ENCODE measurements around the gene RPUSD1.

Gene RPUSD1

DNA sequence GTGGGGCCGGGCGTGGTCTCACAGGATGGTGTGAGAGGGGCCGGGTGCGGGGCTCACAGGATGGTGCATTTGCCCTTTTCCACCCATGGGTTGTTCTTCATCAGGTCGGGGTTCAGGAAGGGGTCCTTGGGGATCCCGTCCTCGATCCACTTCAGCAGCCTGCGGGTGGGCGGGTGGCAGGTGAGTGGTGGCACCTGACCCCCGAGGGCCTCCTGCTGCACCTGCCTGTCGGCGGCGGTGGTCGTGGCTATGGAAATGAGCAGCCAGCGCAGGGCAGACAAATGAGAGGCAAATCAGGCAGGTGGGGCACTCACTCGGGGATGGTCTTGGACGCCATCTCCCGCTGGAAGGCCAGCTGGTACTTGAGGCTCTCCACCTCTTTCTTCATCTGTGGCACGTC, 10.5 kb upstream of the RPUSD1 start:
- DNase-seq (ENCODE audit: low read depth): no peak

DNA sequence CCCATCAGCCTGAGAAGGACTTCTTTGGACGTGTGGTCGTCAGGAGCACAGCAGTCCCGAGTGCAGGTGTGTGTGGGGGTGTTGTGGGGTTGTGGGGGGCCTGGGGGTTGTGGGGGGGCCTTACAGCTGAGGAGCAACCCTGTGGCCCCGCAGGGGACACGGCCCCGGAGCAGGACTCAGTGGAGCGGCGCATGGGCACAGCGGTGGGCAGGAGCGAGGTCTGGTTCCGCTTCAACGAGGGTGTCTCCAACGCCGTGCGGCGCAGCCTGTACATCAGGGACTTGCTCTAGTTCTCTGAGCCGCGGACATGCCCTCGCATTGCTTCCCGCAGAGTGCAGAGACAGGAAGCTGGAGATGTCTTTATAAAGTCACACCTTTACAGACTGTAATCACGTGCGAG, 9.5 kb upstream of the RPUSD1 start:
- DNase-seq (ENCODE audit: low read depth): no peak

GRCh38 chr16:797120-797420, 8.9 kb upstream of the RPUSD1 start:
- DNase-seq (ENCODE audit: low read depth): no peak

GRCh38 chr16:796296-797119, 8.3 kb upstream of the RPUSD1 start:
- no peak for DNase-seq (ENCODE audit: low read depth)

DNA sequence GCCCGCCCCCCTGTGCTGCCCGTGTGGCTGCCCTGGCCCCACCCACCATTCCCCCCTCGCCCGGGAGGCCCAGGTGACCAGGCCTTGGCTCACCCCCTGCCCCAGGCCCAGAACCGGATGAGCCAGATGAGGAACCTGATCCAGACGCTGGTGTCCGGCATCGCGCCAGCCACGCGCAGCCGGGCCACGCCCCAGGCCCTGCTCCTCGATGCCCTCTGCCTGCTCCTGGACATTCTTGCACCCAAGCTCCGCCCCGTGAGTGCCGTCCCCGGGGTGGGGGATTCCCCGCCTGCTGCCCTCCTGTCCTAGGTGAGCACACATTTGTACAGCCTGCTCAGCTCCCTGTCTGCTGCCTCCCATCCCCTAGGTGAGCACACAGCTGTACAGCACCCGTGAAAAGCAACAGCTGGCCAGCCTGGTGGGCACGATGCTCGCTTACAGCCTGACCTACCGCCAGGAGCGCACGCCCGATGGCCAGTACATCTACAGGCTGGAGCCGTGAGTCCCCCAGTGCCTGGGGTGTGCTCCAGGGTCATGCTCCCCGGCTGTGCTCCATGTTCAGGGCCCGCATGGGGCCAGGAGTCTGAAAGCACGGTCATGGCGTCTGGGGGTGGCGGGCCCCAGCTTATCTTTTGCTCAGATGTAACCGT, 7.5 kb upstream of the RPUSD1 start:
- no peak for DNase-seq (ENCODE audit: low read depth)

- no peak for DNase-seq (ENCODE audit: low read depth)
Observed at GRCh38 chr16:794853-795466, 6.8 kb upstream of the RPUSD1 start.

DNA sequence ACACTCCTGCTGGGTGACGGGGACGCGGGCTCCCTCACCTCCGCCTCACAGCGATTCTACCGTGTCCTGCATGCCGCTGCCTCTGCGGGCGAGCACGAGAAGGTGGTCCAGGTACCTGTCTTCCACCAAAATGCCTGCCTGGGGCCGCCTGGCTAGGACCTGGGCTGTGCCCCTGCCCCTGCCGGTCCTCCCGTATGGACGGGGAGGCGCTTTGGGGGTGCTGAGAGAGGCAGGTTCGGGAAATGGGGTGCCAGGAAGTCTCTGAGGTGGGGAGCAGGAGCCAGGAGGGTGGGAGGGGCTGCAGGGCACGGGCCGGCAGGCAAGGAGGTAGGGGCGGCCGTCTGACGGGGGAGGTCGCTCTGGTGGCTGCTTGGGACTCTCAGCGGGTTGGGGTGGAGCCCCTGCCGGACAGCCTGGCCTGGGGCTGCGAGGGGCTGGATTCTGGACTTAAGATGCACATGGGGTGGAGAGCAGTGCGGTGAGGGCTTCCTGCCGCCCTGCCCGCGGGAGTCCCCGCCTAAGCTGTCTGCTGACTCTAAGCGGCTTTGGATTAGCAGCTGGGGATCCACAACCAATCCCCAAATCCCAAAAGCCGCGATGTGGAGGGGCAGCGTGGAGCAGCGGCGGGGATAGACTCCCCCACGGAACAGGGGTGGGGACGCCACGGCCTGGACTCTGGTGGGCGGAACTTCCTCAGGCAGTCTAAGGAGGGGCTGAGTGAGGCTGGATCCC, 6.1 kb upstream of the RPUSD1 start:
- no peak for DNase-seq (ENCODE audit: low read depth)

DNA sequence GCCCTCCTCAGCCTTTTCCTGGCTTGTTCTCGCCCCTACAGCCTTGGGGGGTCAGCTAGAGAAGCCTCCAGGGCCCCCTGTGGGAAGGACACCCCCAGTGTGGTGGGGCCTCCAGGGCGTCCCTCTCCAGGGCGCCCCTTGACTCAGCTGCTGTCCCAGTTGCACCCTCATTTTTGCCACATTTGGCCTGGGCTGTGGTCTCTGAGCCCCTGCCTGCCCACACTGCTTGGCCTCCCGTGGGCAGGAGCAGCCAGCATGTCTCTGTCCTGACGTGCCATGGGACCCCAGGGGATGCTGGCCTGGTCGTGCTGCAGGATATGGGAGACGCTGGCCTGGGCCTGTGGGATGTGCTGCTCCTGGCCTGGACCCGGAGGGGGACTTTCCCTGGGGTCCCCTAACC, 5.2 kb upstream of the RPUSD1 start:
- no peak for DNase-seq (ENCODE audit: low read depth)

DNA sequence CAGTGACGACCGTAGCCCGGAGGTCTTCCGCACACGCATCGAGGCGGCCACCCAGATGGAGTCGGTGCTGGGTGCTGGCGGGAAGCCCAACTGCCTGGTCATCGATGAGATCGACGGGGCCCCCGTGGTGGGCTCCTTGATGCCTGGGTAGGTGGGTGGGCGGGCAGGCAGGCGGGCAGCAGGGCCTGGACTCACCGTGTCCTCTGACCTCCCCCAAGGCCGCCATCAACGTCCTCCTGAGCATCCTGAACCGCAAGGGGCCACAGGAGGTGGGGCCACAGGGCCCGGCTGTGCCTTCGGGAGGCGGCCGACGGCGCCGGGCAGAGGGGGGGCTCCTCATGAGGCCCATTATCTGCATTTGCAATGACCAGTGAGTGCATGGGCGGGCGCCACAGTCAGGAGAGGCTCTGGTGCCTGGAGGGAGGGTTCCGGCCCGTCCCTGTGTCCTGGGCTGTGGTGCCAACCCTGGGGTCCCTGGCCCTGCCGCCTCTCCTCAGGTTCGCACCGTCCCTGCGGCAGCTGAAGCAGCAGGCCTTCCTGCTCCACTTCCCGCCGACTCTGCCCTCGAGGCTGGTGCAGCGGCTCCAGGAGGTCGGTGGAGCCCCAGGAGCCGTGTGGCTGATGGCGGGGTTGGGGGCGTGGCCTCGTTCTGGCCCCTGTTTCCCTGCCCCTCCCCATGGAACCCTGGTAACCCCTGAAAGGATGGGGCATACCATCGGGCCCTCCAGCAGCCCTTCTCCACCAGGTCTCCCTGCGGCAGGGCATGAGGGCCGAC, 4.2 kb upstream of the RPUSD1 start:
- DNase-seq (ENCODE audit: low read depth): no peak

DNA sequence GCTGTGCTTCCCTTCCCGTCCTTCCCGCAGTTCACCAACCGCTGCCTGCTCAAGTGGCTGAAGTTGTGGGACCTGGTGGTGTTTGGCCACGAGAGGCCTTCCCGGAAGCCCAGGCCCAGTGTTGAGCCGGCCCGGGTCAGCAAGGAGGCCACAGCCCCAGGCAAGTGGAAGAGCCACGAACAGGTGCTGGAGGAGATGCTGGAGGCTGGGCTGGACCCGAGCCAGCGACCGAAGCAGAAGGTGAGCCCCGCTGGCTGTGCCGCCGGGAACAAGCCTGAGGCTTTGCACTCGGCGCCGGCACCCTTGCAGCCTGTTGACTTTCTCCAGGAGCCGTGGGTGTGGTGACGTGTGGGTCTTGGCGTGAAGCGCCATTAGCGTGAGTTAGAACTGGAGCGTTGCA, 3.0 kb upstream of the RPUSD1 start:
- DNase-seq (ENCODE audit: low read depth): no peak

GRCh38 chr16:790086-790485, 1.9 kb upstream of the RPUSD1 start:
- no peak for DNase-seq (ENCODE audit: low read depth)

DNA sequence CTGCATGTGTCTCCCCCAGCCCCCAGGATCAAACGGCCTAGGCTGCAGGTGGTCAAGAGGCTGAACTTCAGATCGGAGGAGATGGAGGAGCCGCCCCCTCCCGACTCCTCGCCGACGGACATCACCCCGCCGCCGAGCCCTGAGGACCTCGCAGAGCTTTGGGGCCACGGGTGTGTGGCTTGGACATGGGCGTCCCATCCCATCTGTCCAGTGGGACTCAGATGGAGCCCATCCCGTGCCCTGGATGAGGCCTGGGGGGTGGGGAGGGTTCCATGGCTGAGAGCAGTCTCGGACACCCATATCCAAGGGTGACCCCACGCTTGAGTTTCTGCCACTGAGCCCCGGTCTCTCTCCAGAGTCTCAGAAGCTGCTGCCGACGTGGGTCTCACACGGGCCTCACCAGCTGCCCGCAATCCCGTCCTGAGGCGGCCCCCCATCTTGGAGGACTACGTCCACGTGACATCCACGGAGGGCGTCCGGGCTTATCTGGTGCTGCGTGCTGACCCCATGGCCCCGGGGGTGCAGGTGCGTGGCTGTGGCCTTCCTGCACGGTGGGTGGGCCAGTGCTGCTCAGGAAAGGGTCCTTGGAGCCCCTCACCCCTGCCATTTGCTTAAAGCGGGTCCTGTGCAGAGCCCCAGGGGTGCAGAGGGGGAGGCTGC, 1.1 kb upstream of the RPUSD1 start:
- DNase-seq (ENCODE audit: low read depth): no peak

DNA sequence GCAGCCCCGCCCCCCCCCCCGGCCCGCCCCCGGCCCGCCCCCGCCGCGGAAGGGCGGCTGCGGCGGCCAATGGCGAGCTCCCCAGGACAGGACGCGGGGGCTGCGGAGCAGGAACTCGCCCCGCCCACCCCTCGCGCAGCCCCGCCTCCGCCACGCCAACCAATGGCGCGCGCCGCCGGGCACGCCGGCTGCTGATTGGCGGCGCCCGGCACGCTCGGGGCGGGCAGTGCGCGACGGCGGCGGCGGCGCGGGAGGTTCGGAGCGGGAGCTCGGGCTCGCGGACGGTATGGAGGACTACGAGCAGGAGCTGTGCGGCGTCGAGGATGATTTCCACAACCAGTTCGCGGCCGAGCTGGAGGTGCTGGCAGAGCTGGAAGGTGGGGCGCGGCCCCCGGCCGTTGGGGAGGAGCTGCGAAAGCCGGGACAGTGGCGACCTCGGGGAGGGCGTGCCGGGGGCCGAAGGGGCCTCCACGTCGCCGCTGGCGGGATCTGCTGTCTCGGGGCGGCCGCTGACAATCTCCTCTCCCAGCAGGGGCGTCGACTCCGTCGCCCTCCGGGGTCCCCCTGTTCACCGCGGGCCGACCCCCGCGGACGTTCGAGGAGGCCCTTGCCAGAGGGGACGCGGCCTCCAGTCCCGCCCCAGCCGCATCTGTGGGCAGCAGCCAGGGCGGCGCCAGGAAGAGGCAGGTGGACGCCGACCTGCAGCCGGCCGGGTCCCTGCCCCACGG, 382 bp upstream of the RPUSD1 start, which contains the start of gene CHTF18:
Gene CHTF18, plus strand, starts transcription at position 222 of the 728 bp plus-strand sequence. Its CDS starts 65 bp downstream, at position 287.
- DNase-seq (ENCODE audit: low read depth): peak; percentile 84

DNA sequence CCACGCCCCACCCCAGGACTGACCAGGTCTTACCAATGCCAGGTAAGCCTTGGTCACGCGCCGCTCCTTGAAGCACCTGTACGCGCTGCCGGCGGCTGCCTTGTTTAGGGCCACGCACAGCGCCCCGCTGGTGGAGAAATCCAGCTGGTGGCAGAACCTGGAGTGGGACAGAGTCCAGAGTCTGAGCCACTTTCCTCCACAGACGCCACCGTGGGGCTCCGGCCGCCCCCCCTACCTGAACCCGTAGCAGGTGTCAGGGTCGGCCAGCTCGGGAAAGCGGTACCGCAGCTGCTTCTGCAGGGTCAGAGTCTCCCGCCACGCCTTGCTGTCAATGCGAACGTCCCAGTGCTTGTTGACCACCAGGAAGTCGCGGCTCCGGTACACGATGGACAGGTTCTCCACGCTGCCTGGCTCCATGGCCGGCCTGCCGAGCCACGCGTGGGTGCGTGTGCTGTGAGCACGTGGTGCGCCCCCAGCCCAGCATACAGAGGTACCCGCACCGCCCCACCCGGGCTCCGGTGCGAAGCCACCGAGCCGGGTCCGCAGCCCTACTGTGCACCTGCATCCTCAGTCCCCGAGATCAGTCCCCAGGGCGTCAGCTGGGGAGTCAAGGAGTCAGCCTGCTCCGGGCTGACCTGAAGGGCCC, 737 bp downstream of the RPUSD1 start:
- DNase-seq (ENCODE audit: low read depth): no peak

- peak; percentile 22 for DNase-seq (ENCODE audit: low read depth)
Observed at GRCh38 chr16:785563-786535, 2.3 kb downstream of the RPUSD1 start.

DNA sequence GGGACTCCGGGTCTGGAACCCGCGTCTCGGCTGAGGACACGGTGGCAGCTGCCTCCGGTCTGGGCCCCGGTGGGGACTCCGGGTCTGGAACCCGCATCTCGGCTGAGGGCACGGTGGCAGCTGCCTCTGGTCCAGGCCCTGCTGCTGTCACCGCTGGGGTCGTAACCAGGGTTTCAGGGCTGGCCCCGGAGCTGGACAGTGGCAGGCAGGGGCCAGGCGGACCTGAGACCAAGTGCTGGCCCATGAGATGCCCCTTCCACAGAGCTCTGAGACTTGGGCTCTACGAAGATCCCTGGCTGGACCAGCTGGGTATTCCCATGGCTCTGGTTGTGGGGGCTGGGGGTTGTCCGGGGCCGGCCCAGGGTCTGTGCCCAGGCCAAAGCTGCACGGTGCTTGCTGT, 3.8 kb downstream of the RPUSD1 start:
- no peak for DNase-seq (ENCODE audit: low read depth)

DNA sequence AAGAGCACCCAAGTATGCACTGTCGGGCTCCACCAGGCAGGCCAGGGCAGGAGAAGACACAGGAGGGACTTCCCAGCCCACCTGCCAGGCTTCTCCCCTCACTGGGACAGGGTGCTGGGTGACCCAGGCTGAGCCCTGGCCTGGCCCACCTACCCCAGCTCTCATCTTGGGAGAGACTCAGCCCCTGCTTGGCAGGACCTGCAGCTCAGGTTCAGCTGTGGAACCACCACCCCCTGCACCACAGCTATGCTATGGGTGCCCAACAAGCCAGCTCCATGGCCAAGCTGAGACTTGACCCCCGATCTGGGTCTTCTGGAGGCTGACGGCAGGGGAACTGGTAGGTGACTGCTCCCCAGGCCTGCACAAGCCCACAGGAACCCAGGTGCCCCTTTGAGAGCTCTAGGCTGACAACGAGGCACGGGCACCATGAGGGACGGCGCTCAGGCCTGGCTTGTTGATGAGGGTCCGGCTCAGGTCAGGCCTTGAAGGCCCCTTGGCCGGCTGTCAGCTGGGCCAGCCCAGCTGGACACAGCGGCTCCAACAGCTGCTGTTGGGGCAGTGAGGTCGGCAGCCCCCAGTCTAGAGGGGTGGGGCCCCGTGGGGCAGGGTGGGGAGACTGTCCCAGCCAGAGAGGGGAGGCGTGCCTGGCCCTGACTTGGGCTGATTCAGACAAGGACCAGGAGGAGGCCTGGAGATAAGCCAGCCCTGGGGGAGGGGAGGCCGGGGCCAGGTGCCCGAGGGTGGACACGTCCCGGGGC, 4.6 kb downstream of the RPUSD1 start:
- DNase-seq (ENCODE audit: low read depth): no peak

- DNase-seq (ENCODE audit: low read depth): no peak
Observed at GRCh38 chr16:782766-783403, 5.3 kb downstream of the RPUSD1 start.
